GM12878 (cell line): Measurements from ENCODE around the gene PIGU. TPM values are rescaled to one million over a fixed set of nuclear protein-coding genes. Genes with fewer than 3 reads are reported as not detected.

Source experiments
- ATAC-seq: fragments of 200-7000 bp; cut with Tn5 transposase; 3 replicates; pipeline ENCODE4 v1.9.1; 2020; ENCODE audit warnings: mild to moderate bottlenecking, moderate library complexity
- BruUV-seq: library from RNA; stranded (reverse); fragments of 400-500 nt; replicated peaks from 2 replicates; lab custom pipeline; 2021; lab: Mats Ljungman, UMichigan
- CTCF ChIA-PET: fragments of 300-600 bp; sonication (Branson Sonifier 250); formaldehyde crosslinking; extraction: SDS; loops from one replicate; lab custom pipeline; 2021; ENCODE audit warnings: inconsistent platforms; lab: Yijun Ruan, JAX
- POLR2A ChIA-PET: fragments of 350-600 bp; formaldehyde crosslinking; extraction: SDS; loops from one replicate; lab custom pipeline; 2021; ENCODE audit warnings: inconsistent platforms; lab: Charles Lee
- RAD21 ChIA-PET: fragments of 300-600 bp; sonication (Branson Sonifier 250); formaldehyde crosslinking; loops from one replicate; lab custom pipeline; 2023; ENCODE audit warnings: antibody characterized with exemption; ENCODE audit not compliant: unreplicated experiment; lab: Charles Lee
- SMC1A ChIA-PET: fragments of 300-600 bp; sonication (Branson Sonifier 250); formaldehyde crosslinking; loops from one replicate; lab custom pipeline; 2023; ENCODE audit not compliant: unreplicated experiment, uncharacterized antibody; lab: Charles Lee
- DNase-seq: peaks from one replicate; pipeline ENCODE4 v3.0.0-alpha.2; 2011; ENCODE audit warnings: low read depth, low spot score
- FAIRE-seq: peaks from 3 replicates; lab custom pipeline; 2011; peaks lifted over from hg19 to GRCh38; lab: Jason Lieb, UNC
- H2AFZ ChIP-seq: 2 replicates; pipeline ENCODE4 v1.6.0; 2011; ENCODE audit warnings: low read depth, low read length, control low read depth; ENCODE audit not compliant: control insufficient read depth
- H3K27ac ChIP-seq: 2 replicates; pipeline ENCODE4 v1.5.1; 2011; ENCODE audit warnings: control low read depth; ENCODE audit not compliant: control insufficient read depth, insufficient read depth
- H3K27me3 ChIP-seq, 2 experiments: replicated peaks in 1 of 2; 2 replicates each; pipeline versions ENCODE4 v1.6.0 to v1.6.1; 2011; ENCODE audit warnings: low read length in 1 of 2; ENCODE audit not compliant: control insufficient read depth in 2 of 2, insufficient read depth in 2 of 2
- H3K36me3 ChIP-seq, 2 experiments: 2 replicates each; pipeline ENCODE4 v1.5.1; 2011; ENCODE audit warnings: low read length in 1 of 2; ENCODE audit not compliant: control insufficient read depth in 2 of 2, insufficient read depth in 2 of 2
- H3K4me1 ChIP-seq: 2 replicates; pipeline ENCODE4 v1.6.1; 2011; ENCODE audit warnings: mild to moderate bottlenecking, low read length, moderate library complexity, mixed read lengths; ENCODE audit not compliant: control insufficient read depth, insufficient read depth
- H3K4me2 ChIP-seq: 2 replicates; pipeline ENCODE4 v1.6.0; 2011; ENCODE audit warnings: control low read depth; ENCODE audit not compliant: control insufficient read depth, insufficient read depth
- H3K4me3 ChIP-seq: fragments of 200-600 bp; sonication (generic); 2 replicates; pipeline ENCODE4 v1.5.1; 2016
- H3K79me2 ChIP-seq: 2 replicates; pipeline ENCODE4 v1.6.0; 2011; ENCODE audit warnings: low read length; ENCODE audit not compliant: control insufficient read depth, insufficient read depth
- H3K9ac ChIP-seq: 2 replicates; pipeline ENCODE4 v1.8.0; 2011; ENCODE audit warnings: low read length, control low read depth, mixed read lengths; ENCODE audit not compliant: control insufficient read depth, insufficient read depth
- H3K9me3 ChIP-seq: replicated peaks from 3 replicates; pipeline ENCODE4 v1.5.1; 2011; ENCODE audit warnings: mild to moderate bottlenecking, low read length; ENCODE audit not compliant: control insufficient read depth, insufficient read depth
- H4K20me1 ChIP-seq: 2 replicates; pipeline ENCODE4 v1.6.0; 2011; ENCODE audit not compliant: control insufficient read depth, insufficient read depth
- CHD1 ChIP-seq: IDR thresholded peaks from 2 replicates; pipeline ENCODE4 v1.6.1; 2012; ENCODE audit warnings: low read depth, low read length, improper control_type of control experiment
- ESRRA ChIP-seq: IDR thresholded peaks from 2 replicates; pipeline ENCODE4 v1.6.1; 2012; ENCODE audit warnings: mild to moderate bottlenecking, low read length, improper control_type of control experiment
- ETV6 ChIP-seq, 2 experiments: fragments of 450-650 bp in 1 of 2; IDR thresholded peaks in 1 of 2; conservative IDR thresholded peaks in 1 of 2; 2 replicates each; pipeline ENCODE4 v1.6.1; 2014; ENCODE audit warnings: antibody characterized with exemption in 1 of 2, borderline replicate concordance in 1 of 2, low read depth in 1 of 2, mild to moderate bottlenecking in 1 of 2, moderate library complexity in 1 of 2
- GABPA ChIP-seq: IDR thresholded peaks from 2 replicates; pipeline ENCODE4 v1.6.1; 2014; ENCODE audit warnings: antibody characterized with exemption, low read depth, mild to moderate bottlenecking, inconsistent platforms
- IRF4 ChIP-seq: IDR thresholded peaks from 2 replicates; pipeline ENCODE4 v1.6.1; 2011; ENCODE audit warnings: low read depth, low read length
- SIN3A ChIP-seq: IDR thresholded peaks from 2 replicates; pipeline ENCODE4 v1.6.1; 2012; ENCODE audit warnings: low read depth, low read length, improper control_type of control experiment
- SMAD5 ChIP-seq: IDR thresholded peaks from 2 replicates; pipeline ENCODE4 v1.6.1; 2016; ENCODE audit warnings: antibody characterized with exemption, low read depth
- ZNF24 ChIP-seq: fragments of 450-650 bp; IDR thresholded peaks from 2 replicates; pipeline ENCODE4 v1.6.1; 2017; ENCODE audit warnings: antibody characterized with exemption, mild to moderate bottlenecking
- WGBS: methylation state at CpG from one replicate; pipeline ENCODE4 v1.1.6; 2016; ENCODE audit warnings: low lambda C conversion rate; ENCODE audit not compliant: insufficient replicate concordance, insufficient coverage; ENCODE audit errors: missing lambda C conversion rate; 5-methylcytosine and 5-hydroxymethylcytosine counted together
- in situ Hi-C: fragments of 300-500 bp; cut with MboI; formaldehyde crosslinking; loops from 9 replicates; pipeline ENCODE4 v1.14.3; 2018; ENCODE audit warnings: mixed read lengths
- intact Hi-C: fragments of 100-400 bp; cut with micrococcal nuclease; formaldehyde crosslinking; loops from one replicate; pipeline ENCODE4 v1.14.2; 2022; ENCODE audit not compliant: unreplicated experiment
- polyA plus RNA-seq, 11 experiments: library from polyadenylated mRNA; depleted of rRNA in 4 of 11; unstranded in 6 of 11; stranded (reverse) in 5 of 11; fragments of >200 nt; fragmentation: Nextera tagmentation in 4 of 11; fragmentation: Illumina TruSeq in 1 of 11; extraction: Ambion mirVana in 4 of 11; extraction: Trizol in 1 of 11; gene quantifications; 1 replicate in 1 of 11; 2 replicates in 10 of 11; pipeline versions ENCODE4 v1.2.1 to v1.2.3, GENCODE V29; 2011 to 2016; ENCODE audit warnings: inconsistent platforms in 2 of 11, missing spikeins in 2 of 11, low read depth in 1 of 11
- total RNA-seq, 4 experiments: library from RNA; depleted of rRNA in 3 of 4; stranded (reverse); fragments of >200 nt in 3 of 4; fragmentation: Illumina TruSeq in 1 of 4; extraction: Trizol in 1 of 4; gene quantifications; 2 replicates each; pipeline versions ENCODE4 v1.2.1 to v1.2.3, GENCODE V29; 2013 to 2021
- TF ChIP-seq, protein P1 (sequence below): fragments of 450-650 bp; IDR thresholded peaks from 2 replicates; pipeline ENCODE4 v1.6.1; 2016; ENCODE audit warnings: mild to moderate bottlenecking, moderate library complexity, borderline replicate concordance
- TF ChIP-seq, protein P2 (sequence below): fragments of 450-650 bp; IDR thresholded peaks from 2 replicates; pipeline ENCODE4 v1.6.1; 2016; ENCODE audit warnings: mild to moderate bottlenecking
- TF ChIP-seq, protein P3 (sequence below): fragments of 450-650 bp; IDR thresholded peaks from 2 replicates; pipeline ENCODE4 v1.6.1; 2017; ENCODE audit warnings: mild to moderate bottlenecking, low read depth, inconsistent platforms; ENCODE audit not compliant: poor library complexity, severe bottlenecking

The PIGU gene
- total and polyA plus RNA-seq, 10 of the 15 experiments (the other 5 are each of a cell fraction or from before 2014, with no cell fraction given) = 4.1 to 88.2 (median 25.0) TPM

DNA sequence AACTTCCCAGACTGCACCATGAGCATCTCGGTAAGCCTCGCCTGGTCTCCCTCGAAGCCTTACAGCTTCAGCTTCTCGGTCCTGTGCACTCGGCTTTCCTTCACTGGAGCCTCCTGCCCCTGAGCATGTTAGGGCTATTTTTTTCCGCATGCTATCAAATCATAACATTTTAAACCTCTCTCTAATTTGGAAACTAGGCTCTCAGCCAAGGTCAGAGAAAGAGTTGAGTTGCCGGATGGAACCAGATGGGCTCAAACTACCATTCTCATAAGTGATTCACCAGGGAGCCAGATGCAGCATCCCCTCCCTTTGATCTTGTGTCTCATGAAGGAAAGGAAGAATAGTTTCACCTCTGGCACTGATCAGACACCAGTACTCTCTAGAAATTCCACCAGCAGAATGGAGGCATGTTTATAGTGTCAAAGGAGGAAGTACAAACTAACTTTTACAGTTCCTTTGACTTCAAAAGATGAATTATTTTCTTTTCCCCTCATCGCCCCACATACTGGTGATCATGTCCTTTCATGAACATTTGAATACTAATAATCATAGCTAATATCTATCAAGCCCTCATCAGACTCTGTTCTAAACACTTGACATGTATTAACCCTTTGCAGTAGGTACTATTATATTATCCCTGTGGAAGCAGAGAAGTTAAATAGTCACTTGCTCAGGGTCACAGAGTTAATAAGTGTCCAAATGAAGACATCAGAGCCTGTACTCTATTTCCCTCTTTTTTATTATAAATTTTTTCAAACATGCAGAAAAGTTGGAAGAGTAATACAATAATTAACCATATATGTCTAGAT lies 71.7 kb downstream of the PIGU start (continued):
- TF ChIP-seq, protein P1, sequence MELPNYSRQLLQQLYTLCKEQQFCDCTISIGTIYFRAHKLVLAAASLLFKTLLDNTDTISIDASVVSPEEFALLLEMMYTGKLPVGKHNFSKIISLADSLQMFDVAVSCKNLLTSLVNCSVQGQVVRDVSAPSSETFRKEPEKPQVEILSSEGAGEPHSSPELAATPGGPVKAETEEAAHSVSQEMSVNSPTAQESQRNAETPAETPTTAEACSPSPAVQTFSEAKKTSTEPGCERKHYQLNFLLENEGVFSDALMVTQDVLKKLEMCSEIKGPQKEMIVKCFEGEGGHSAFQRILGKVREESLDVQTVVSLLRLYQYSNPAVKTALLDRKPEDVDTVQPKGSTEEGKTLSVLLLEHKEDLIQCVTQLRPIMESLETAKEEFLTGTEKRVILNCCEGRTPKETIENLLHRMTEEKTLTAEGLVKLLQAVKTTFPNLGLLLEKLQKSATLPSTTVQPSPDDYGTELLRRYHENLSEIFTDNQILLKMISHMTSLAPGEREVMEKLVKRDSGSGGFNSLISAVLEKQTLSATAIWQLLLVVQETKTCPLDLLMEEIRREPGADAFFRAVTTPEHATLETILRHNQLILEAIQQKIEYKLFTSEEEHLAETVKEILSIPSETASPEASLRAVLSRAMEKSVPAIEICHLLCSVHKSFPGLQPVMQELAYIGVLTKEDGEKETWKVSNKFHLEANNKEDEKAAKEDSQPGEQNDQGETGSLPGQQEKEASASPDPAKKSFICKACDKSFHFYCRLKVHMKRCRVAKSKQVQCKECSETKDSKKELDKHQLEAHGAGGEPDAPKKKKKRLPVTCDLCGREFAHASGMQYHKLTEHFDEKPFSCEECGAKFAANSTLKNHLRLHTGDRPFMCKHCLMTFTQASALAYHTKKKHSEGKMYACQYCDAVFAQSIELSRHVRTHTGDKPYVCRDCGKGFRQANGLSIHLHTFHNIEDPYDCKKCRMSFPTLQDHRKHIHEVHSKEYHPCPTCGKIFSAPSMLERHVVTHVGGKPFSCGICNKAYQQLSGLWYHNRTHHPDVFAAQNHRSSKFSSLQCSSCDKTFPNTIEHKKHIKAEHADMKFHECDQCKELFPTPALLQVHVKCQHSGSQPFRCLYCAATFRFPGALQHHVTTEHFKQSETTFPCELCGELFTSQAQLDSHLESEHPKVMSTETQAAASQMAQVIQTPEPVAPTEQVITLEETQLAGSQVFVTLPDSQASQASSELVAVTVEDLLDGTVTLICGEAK = no peak
- TF ChIP-seq ESRRA = no peak
- TF ChIP-seq SIN3A = no peak
- no peak for TF ChIP-seq ETV6 (conservative IDR thresholded peaks at IDR 0.05 in 1 of 2, IDR thresholded peaks at IDR 0.05 in 1 of 2; ENCODE audit: borderline replicate concordance in 1 of 2, low read depth in 1 of 2)
- TF ChIP-seq SMAD5 = no peak
- TF ChIP-seq, all 136 proteins: peak for 0

DNA sequence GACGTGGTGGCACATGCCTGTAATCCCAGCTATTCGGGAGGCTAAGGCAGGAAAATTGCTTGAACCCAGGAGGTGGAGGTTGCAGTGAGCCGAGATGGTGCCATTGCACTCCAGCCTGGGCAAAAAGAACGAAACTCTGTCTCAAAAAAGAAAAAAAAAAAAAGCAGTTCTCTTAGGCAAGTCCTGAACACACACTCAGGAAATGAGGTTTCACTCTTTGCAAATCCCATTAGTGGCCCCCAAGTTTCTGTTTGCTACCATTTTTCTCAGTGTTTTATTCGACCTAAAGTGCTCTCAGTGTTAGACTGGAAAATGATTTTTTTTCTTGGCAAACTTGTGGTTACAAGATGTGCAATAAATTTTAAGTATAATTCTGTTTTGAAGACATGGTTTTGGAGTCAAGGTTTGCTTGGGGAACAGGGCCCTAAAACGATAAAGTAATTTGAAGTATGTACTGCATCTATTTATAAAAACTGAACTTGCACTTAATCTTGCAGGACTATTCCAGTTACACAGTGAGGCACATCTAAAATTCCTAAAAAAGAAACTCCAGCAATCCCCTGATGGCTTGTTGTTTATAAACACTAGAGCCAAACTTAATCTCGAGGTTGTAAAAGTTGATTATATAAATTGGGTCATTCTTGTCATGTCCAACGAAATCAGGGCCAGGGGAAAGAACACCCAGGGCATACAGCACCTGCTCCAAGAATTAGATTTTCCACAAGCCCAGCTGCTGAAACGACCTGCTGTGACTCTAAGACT lies 75.8 kb downstream of the PIGU start:
- BruUV-seq = no TSS peak
- TF ChIP-seq, protein P2, sequence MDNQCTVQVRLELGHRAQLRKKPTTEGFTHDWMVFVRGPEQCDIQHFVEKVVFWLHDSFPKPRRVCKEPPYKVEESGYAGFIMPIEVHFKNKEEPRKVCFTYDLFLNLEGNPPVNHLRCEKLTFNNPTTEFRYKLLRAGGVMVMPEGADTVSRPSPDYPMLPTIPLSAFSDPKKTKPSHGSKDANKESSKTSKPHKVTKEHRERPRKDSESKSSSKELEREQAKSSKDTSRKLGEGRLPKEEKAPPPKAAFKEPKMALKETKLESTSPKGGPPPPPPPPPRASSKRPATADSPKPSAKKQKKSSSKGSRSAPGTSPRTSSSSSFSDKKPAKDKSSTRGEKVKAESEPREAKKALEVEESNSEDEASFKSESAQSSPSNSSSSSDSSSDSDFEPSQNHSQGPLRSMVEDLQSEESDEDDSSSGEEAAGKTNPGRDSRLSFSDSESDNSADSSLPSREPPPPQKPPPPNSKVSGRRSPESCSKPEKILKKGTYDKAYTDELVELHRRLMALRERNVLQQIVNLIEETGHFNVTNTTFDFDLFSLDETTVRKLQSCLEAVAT = no peak
- TF ChIP-seq CHD1 (no peak), ZNF24 (no peak), IRF4 (no peak), GABPA (no peak)
- TF ChIP-seq, protein P3, sequence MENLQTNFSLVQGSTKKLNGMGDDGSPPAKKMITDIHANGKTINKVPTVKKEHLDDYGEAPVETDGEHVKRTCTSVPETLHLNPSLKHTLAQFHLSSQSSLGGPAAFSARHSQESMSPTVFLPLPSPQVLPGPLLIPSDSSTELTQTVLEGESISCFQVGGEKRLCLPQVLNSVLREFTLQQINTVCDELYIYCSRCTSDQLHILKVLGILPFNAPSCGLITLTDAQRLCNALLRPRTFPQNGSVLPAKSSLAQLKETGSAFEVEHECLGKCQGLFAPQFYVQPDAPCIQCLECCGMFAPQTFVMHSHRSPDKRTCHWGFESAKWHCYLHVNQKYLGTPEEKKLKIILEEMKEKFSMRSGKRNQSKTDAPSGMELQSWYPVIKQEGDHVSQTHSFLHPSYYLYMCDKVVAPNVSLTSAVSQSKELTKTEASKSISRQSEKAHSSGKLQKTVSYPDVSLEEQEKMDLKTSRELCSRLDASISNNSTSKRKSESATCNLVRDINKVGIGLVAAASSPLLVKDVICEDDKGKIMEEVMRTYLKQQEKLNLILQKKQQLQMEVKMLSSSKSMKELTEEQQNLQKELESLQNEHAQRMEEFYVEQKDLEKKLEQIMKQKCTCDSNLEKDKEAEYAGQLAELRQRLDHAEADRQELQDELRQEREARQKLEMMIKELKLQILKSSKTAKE = no peak

More for the DNA sequence above, 75.8 kb downstream of the PIGU start:
- DNase-seq = no peak
- SMC1A ChIA-PET = no interaction called here
- Histone ChIP-seq H3K9ac (no peak overlapping the region), H3K4me3 (no peak overlapping the region), H2AFZ (no peak overlapping the region), H3K9me3 (no peaks in the 10 kb centered on the region), H3K4me1 (no peaks in the 10 kb centered on the region; the same call in 1 of the 2 replicates), H3K4me2 (no peak overlapping the region), H3K27ac (no peak overlapping the region), H3K79me2 (no peaks in the 10 kb centered on the region), H3K27me3 (no peaks in the 10 kb centered on the region), H3K36me3 (no peaks in the 10 kb centered on the region), H4K20me1 (no peaks in the 10 kb centered on the region)
- ATAC-seq = no peak
- CTCF ChIA-PET = no interaction called here
- RAD21 ChIA-PET = no interaction called here
- FAIRE-seq = no peak
- intact Hi-C loops = no loop called here
- 62% methylated on average over 9 of the region's 9 CpGs for WGBS
- in situ Hi-C loops = no loop called here
- POLR2A ChIA-PET = no interaction called here
